SU-DHL-6 (cell line): ENCODE data around the gene MYL4.
"Not testable (repeated sequence)": the region's sequence is repeated elsewhere in the genome, so short reads cannot be mapped to it uniquely, and the experiment has no call there.

Experiments used
- H2AFZ ChIP-seq: fragments of 200-600 bp; sonication (generic); 2 replicates; pipeline ENCODE4 v1.6.1; 2014; ENCODE audit warnings: low read depth, mild to moderate bottlenecking, moderate library complexity, mixed read lengths, antibody characterized with exemption, low read length; ENCODE audit not compliant: severe bottlenecking
- H3F3A ChIP-seq: fragments of 200-600 bp; shearing (Covaris generic); 2 replicates; pipeline ENCODE4 v1.6.0; 2016; ENCODE audit warnings: antibody characterized with exemption, mild to moderate bottlenecking; ENCODE audit not compliant: insufficient read depth
- H3K27ac ChIP-seq: fragments of 200-600 bp; sonication (generic); 2 replicates; pipeline ENCODE4 v1.5.1; 2016; ENCODE audit warnings: low read depth, mild to moderate bottlenecking, low read length, moderate library complexity, mixed read lengths
- H3K27me3 ChIP-seq: fragments of 200-600 bp; sonication (generic), shearing (Covaris generic); 2 replicates; pipeline ENCODE4 v1.6.0; 2014; ENCODE audit warnings: mild to moderate bottlenecking, low read length
- H3K36me3 ChIP-seq: fragments of 200-600 bp; sonication (generic); 2 replicates; pipeline ENCODE4 v1.6.1; 2014; ENCODE audit warnings: mild to moderate bottlenecking, low read length, mixed read lengths
- H3K4me2 ChIP-seq: fragments of 300-600, 200-600 bp; shearing (Covaris generic), sonication (generic); 2 replicates; pipeline ENCODE4 v1.6.0; 2014; ENCODE audit warnings: low read length, low read depth, mild to moderate bottlenecking; ENCODE audit not compliant: poor library complexity, severe bottlenecking
- H3K4me3 ChIP-seq: fragments of 200-600 bp; sonication (generic); 2 replicates; pipeline ENCODE4 v1.5.1; 2014; ENCODE audit warnings: antibody characterized with exemption, low read length, mild to moderate bottlenecking, mixed read lengths; ENCODE audit not compliant: insufficient read depth, poor library complexity, severe bottlenecking
- H3K79me2 ChIP-seq: fragments of 200-600 bp; sonication (generic); 2 replicates; pipeline ENCODE4 v1.6.1; 2014; ENCODE audit warnings: mild to moderate bottlenecking, low read length, moderate library complexity; ENCODE audit not compliant: insufficient read depth
- H3K9ac ChIP-seq: fragments of 200-600 bp; sonication (generic); 2 replicates; pipeline ENCODE4 v1.7.0; 2014; ENCODE audit warnings: mild to moderate bottlenecking, low read length
- H3K9me2 ChIP-seq: fragments of 200-600 bp; sonication (generic); replicated peaks from 2 replicates; pipeline ENCODE4 v1.6.1; 2014; ENCODE audit warnings: low read length; ENCODE audit not compliant: insufficient read depth
- H3K9me3 ChIP-seq: fragments of 200-600 bp; sonication (generic); 2 replicates; pipeline ENCODE4 v1.6.1; 2014; ENCODE audit warnings: low read length, mixed read lengths; ENCODE audit not compliant: insufficient read depth
- H4K20me1 ChIP-seq: fragments of 200-600 bp; sonication (generic); 2 replicates; pipeline ENCODE4 v1.6.1; 2014; ENCODE audit warnings: low read depth, mild to moderate bottlenecking, antibody characterized with exemption, low read length, moderate library complexity, mixed read lengths
- CTCF ChIP-seq: fragments of 200-600 bp; sonication (generic); IDR thresholded peaks from one replicate; pipeline ENCODE4 v1.5.1; 2017; ENCODE audit warnings: antibody characterized with exemption, mild to moderate bottlenecking, low read length, moderate library complexity; ENCODE audit not compliant: insufficient read depth, poor library complexity, severe bottlenecking
- EZH2phosphoT487 ChIP-seq: fragments of 200-600 bp; sonication (generic), shearing (Covaris generic); conservative IDR thresholded peaks from 2 replicates; pipeline ENCODE4 v1.6.1; 2018; ENCODE audit warnings: mild to moderate bottlenecking, antibody characterized with exemption, low read length, moderate library complexity, mixed read lengths

The MYL4 gene

GRCh38 chr17:47212458-47212857, 3.3 kb downstream of the MYL4 start:
- Histone ChIP-seq H3K9ac (no peak overlapping the region), H3K36me3 (no peaks in the 10 kb centered on the region), H3K27ac (no peak overlapping the region), H3F3A (peaks cover 4% of the 10 kb centered on the region), H3K9me2 (no peaks in the 10 kb centered on the region), H3K4me2 (no peak overlapping the region), H3K79me2 (no peaks in the 10 kb centered on the region), H3K9me3 (no peaks in the 10 kb centered on the region), H2AFZ (no peak overlapping the region), H3K27me3 (no peaks in the 10 kb centered on the region), H3K4me3 (no peak overlapping the region), H4K20me1 (no peaks in the 10 kb centered on the region)
- TF ChIP-seq EZH2phosphoT487 (no peak), CTCF (no peak)

GRCh38 chr17:47213540-47213939, 4.4 kb downstream of the MYL4 start:
- Histone ChIP-seq H3K27ac (no peak overlapping the region), H3K9ac (no peak overlapping the region), H3K36me3 (no peaks in the 10 kb centered on the region), H3K9me3 (no peaks in the 10 kb centered on the region), H3F3A (no peaks in the 10 kb centered on the region), H4K20me1 (no peaks in the 10 kb centered on the region), H3K4me2 (no peak overlapping the region), H2AFZ (no peak overlapping the region), H3K9me2 (no peaks in the 10 kb centered on the region), H3K27me3 (no peaks in the 10 kb centered on the region), H3K4me3 (no peak overlapping the region), H3K79me2 (no peaks in the 10 kb centered on the region)
- no peak for TF ChIP-seq CTCF
- no peak for TF ChIP-seq EZH2phosphoT487

GRCh38 chr17:47214931-47215330, 5.8 kb downstream of the MYL4 start:
- no peaks in the 10 kb centered on the region for H3K79me2 ChIP-seq
- H3K27ac ChIP-seq, result no peak overlapping the region
- no peak for TF ChIP-seq CTCF
- TF ChIP-seq EZH2phosphoT487, result no peak
- H3K4me2 ChIP-seq, result no peak overlapping the region
- no peaks in the 10 kb centered on the region for H3F3A ChIP-seq
- H4K20me1 ChIP-seq, result no peaks in the 10 kb centered on the region
- no peak overlapping the region for H3K9ac ChIP-seq
- no peak overlapping the region for H3K4me3 ChIP-seq
- H3K9me2 ChIP-seq, result no peaks in the 10 kb centered on the region
- H2AFZ ChIP-seq, result no peak overlapping the region
- no peaks in the 10 kb centered on the region for H3K27me3 ChIP-seq
- no peaks in the 10 kb centered on the region for H3K36me3 ChIP-seq
- H3K9me3 ChIP-seq, result no peaks in the 10 kb centered on the region

- H3F3A ChIP-seq, H3K9me3 ChIP-seq, H3K27ac ChIP-seq, H3K4me2 ChIP-seq, H3K9me2 ChIP-seq, H3K36me3 ChIP-seq, H3K79me2 ChIP-seq, H2AFZ ChIP-seq, H3K27me3 ChIP-seq, H4K20me1 ChIP-seq, H3K4me3 ChIP-seq, H3K9ac ChIP-seq: not testable (repeated sequence)
Observed at GRCh38 chr17:47216821-47217220, 7.7 kb downstream of the MYL4 start.

- not testable (repeated sequence) for H3K27ac ChIP-seq, H3F3A ChIP-seq, H3K4me3 ChIP-seq, H2AFZ ChIP-seq, H4K20me1 ChIP-seq, H3K9me3 ChIP-seq, H3K27me3 ChIP-seq, H3K79me2 ChIP-seq, H3K9ac ChIP-seq, H3K9me2 ChIP-seq, H3K36me3 ChIP-seq, H3K4me2 ChIP-seq
Observed at GRCh38 chr17:47217279-47217678, 8.1 kb downstream of the MYL4 start.
